Skeletal muscle satellite cell (primary cell): ENCODE results near the gene FNDC10.
"Not testable (repeated sequence)": the region's sequence is repeated elsewhere in the genome, so short reads cannot be mapped to it uniquely, and the experiment has no call there.

Source experiments
- H3K27me3 ChIP-seq: 2 replicates; pipeline ENCODE4 v1.7.0; 2013; ENCODE audit warnings: low read length; ENCODE audit not compliant: control insufficient read depth, insufficient read depth
- H3K36me3 ChIP-seq: 2 replicates; pipeline ENCODE4 v1.7.0; 2013; ENCODE audit warnings: mild to moderate bottlenecking, control low read depth, low read length; ENCODE audit not compliant: insufficient read depth
- H3K4me1 ChIP-seq: 2 replicates; pipeline ENCODE4 v1.7.0; 2013; ENCODE audit warnings: low read length; ENCODE audit not compliant: control insufficient read depth, insufficient read depth
- H3K4me2 ChIP-seq: 2 replicates; pipeline ENCODE4 v1.7.0; 2013; ENCODE audit warnings: mild to moderate bottlenecking, low read length
- H3K4me3 ChIP-seq: 2 replicates; pipeline ENCODE4 v1.7.0; 2013; ENCODE audit warnings: low read length
- H3K9ac ChIP-seq: 2 replicates; pipeline ENCODE4 v1.7.0; 2013; ENCODE audit warnings: mild to moderate bottlenecking, low read depth, low read length, moderate library complexity
- H3K9me3 ChIP-seq: replicated peaks from 2 replicates; pipeline ENCODE4 v1.7.0; 2013; ENCODE audit warnings: mild to moderate bottlenecking, control low read depth, low read length

The FNDC10 gene

DNA sequence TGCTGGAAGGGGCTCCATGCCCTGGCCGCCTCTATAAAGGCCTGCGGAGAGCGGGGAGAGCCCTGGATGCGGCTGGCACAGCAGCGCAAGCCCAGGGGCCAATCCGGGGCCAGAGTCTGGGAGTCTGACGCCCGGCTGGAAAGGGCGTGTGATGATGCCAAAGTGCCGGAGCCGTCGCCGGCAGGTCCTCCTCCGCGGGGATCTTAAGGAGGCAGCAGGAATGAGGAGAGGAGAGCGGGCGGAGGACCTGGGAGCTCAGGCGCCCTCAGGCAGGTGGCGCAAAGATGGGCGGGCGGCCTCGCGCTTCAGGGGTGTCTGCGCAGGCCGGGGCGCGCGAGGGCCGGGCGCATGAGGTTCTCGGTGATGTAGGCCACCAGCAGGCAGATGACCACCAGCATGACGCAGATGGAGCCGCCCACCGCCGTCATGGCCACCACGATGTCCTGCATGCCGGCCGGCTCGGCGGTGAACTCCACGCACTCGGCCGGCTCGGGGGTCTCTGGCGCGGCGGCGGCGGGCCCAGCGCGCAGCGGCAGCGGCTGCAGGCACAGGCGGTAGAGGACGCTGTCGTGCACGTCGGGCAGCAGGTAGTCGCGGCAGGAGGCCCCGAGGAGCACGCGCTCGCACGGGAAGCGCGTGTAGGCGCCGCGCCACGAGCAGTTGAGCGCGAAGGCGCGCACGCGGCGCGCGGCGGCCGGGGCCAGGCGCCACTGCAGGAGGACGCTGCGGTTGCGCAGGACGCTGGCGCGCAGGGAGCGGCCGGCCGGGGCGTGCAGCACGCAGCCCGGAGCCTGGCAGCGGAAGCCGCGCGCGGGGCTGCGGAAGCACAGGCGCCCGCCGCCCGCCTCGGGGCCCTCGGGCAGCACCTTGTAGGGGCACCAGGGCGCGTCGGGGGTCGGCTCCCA, 653 bp downstream of the FNDC10 start:
- Histone ChIP-seq H3K9ac (no peak overlapping the region), H3K36me3 (no peaks in the 10 kb centered on the region), H3K4me2 (peak overlapping the region; percentile 70), H3K4me3 (peak overlapping the region; percentile 57), H3K27me3 (peaks cover 75% of the 10 kb centered on the region), H3K4me1 (peaks cover 8% of the 10 kb centered on the region), H3K9me3 (no peaks in the 10 kb centered on the region)

DNA sequence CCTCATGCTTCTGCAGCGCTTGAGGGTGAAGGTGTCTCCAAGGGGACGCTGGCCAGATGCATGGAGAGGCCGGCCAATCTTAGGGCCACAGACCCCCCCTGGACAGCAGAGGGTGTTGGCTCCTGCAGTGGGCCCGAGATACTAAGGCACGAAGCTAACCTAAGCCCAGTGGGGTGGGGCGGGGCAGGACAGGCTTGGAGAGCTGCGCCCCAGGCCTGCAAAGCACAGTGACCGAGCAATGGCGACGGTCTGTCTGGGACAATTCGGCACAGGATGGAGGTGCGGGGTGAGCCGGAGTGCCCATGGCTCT, 1.3 kb downstream of the FNDC10 start:
- peaks cover 8% of the 10 kb centered on the region for H3K4me1 ChIP-seq
- no peak overlapping the region for H3K9ac ChIP-seq
- H3K9me3 ChIP-seq = no peaks in the 10 kb centered on the region
- no peak overlapping the region for H3K4me3 ChIP-seq
- H3K4me2 ChIP-seq = no peak overlapping the region
- no peaks in the 10 kb centered on the region for H3K36me3 ChIP-seq
- H3K27me3 ChIP-seq = peaks cover 73% of the 10 kb centered on the region

DNA sequence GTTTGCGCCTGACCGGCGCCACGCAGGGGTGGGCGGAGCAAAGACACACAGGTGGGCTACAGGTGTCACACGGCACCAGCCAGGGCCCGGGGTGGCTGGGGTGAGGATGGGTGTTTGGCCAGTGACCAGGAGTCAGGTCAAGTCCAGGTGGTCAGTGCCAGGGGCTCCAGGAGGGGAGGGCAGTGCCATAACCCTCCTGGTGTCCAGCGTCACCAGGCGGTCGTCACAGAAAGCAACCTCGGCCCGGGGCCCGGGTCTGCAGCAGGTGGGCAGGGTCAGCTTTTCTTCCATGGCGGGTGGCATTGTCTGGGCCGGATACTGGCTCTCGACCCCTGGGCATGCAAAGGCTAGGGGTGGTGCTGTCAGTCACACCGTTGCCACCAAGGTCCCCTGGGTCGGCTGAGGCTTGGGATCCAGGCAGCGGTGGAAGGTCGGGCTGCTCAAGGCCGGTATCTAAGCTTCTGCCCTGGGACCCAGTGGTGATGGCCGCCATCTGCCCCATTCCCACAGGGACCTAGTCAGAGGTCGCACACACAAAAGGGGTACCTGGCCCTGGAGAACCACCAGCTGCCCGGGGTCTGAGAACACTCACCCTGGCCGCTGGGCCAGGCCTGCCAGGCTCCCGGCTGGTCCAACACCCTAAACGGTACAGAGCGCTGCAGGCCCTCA, 1.8 kb downstream of the FNDC10 start:
- Histone ChIP-seq H3K9ac (no peak overlapping the region), H3K4me1 (peaks cover 8% of the 10 kb centered on the region), H3K9me3 (no peaks in the 10 kb centered on the region), H3K36me3 (no peaks in the 10 kb centered on the region), H3K27me3 (peaks cover 68% of the 10 kb centered on the region), H3K4me3 (no peak overlapping the region), H3K4me2 (no peak overlapping the region)

DNA sequence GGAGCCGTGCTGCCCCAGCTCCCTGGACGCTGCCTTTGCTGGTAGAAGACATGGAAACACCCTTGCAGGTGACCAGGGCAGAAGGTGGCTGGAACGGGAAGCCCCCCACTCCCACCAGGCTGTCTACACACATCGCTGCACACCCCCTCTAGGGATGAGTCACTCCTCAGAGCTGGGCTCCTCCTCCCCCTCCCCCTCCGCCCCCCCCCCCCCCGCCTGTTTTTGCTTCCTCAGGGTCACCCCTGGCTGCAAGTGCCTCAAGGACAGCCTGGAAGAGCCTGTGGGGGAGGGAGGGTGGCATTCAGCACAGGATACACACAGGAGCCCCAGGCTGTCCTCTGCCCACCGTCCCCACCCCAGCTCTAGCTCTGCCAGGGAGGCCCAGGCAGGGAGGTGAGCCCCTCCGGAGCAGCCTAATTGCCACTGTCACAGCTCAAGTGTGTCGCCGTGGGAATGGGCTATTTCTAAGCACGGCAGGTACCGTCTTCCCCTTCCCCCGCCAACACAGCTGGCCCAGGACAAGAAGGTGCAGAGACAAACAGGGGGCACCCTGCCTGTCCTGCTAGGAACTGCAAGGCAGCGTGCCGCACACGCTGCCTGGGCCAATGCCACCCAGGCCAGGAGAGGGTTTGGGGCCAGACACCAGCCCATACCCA, 2.5 kb downstream of the FNDC10 start:
- Histone ChIP-seq H3K4me1 (peaks cover 8% of the 10 kb centered on the region), H3K4me2 (no peak overlapping the region), H3K4me3 (no peak overlapping the region), H3K9me3 (no peaks in the 10 kb centered on the region), H3K9ac (no peak overlapping the region), H3K27me3 (peaks cover 64% of the 10 kb centered on the region), H3K36me3 (no peaks in the 10 kb centered on the region)

DNA sequence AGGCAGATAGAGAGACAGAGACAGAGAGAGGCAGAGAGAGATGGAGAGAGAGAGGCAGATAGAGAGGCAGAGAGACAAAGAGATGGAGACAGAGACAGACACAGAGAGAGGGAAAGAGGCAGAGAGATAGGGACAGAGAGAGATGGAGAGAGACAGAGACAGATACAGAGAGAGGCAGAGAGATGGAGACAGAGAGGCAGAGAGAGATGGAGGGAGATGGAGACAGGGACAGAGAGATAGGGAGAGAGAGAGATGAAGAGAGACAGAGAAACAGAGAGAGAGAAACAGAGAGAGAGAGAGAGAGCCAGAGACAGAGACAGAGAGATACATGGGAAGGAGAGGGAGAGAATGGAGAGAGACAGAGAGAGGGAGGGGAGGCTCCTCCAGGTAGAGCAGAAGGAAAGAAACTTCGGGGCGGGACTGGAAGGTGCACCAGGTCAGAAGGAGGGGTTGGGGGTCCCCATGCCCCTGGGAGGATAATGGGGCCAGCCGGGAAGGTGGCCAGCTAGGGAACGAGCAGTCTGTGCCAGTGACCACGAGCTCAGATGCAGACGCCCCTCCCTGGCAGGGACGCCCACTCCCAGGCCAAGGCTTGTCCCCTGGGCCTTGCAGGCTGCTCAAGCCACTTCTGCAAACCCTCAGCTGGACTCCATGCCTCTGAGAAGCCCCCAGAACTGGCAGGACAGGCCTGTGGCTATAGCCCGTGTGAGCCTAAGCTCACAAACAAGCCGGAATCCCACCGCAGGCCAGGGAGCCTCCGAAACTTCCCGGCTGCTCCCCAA, 3.3 kb downstream of the FNDC10 start:
- Histone ChIP-seq H3K27me3 (peaks cover 58% of the 10 kb centered on the region), H3K9ac (no peak overlapping the region)

DNA sequence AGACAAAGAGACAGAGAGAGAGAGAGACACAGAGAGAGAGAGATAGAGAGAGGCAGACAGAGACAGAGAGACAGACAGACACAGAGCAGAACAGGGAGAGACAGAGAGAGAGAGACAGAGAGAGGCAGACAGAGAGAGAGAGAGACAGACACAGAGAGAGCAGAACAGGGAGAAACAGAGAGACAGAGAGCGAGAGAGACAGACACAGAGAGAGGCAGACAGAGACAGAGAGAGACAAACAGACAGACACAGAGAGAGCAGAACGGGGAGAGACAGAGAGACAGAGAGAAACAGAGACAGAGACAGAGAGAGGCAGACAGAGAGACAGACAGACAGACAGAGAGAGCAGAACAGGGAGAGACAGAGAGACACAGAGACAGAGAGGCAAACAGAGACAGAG, 4.6 kb downstream of the FNDC10 start:
- H3K36me3 ChIP-seq, H3K4me2 ChIP-seq, H3K9me3 ChIP-seq, H3K4me1 ChIP-seq, H3K9ac ChIP-seq, H3K4me3 ChIP-seq: not testable (repeated sequence)
- H3K27me3 ChIP-seq = peaks cover 46% of the 10 kb centered on the region

More for the DNA sequence above, 3.3 kb downstream of the FNDC10 start:
- no peaks in the 10 kb centered on the region for H3K36me3 ChIP-seq
- H3K4me2 ChIP-seq = no peak overlapping the region
- no peak overlapping the region for H3K4me3 ChIP-seq
- no peaks in the 10 kb centered on the region for H3K9me3 ChIP-seq
- peaks cover 8% of the 10 kb centered on the region for H3K4me1 ChIP-seq

DNA sequence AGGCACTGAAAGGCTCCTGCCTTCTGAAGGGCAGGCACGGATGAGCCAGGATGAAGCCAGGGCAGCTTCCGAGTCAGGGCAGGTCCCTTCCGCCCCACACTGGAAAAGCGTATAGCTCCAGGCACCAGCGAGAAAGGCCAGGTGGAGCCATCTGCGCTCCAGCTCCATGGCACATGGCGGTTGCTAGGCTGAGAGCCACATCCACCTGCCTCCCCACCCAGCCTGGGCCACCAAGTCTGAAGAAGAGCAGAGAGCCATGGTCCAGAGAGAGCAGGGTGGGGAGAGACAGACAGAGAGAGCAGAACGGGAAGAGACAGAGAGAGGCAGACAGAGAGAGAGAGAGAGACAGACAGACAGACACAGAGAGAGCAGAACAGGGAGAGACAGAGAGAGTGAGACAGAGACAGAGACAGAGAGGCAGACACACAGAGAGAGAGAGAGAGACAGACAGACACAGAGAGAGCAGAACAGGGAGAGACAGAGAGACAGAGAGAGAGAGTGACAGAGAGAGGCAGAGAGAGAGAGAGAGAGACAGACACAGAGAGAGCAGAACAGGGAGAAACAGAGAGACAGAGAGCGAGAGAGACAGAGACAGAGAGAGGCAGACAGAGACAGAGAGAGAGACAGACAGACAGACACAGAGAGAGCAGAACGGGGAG, 5.2 kb downstream of the FNDC10 start:
- peaks cover 45% of the 10 kb centered on the region for H3K27me3 ChIP-seq
- no peaks in the 10 kb centered on the region for H3K9me3 ChIP-seq
- no peak overlapping the region for H3K4me2 ChIP-seq
- no peak overlapping the region for H3K4me3 ChIP-seq
- H3K36me3 ChIP-seq = no peaks in the 10 kb centered on the region
- H3K9ac ChIP-seq = no peak overlapping the region
- peaks cover 9% of the 10 kb centered on the region for H3K4me1 ChIP-seq

DNA sequence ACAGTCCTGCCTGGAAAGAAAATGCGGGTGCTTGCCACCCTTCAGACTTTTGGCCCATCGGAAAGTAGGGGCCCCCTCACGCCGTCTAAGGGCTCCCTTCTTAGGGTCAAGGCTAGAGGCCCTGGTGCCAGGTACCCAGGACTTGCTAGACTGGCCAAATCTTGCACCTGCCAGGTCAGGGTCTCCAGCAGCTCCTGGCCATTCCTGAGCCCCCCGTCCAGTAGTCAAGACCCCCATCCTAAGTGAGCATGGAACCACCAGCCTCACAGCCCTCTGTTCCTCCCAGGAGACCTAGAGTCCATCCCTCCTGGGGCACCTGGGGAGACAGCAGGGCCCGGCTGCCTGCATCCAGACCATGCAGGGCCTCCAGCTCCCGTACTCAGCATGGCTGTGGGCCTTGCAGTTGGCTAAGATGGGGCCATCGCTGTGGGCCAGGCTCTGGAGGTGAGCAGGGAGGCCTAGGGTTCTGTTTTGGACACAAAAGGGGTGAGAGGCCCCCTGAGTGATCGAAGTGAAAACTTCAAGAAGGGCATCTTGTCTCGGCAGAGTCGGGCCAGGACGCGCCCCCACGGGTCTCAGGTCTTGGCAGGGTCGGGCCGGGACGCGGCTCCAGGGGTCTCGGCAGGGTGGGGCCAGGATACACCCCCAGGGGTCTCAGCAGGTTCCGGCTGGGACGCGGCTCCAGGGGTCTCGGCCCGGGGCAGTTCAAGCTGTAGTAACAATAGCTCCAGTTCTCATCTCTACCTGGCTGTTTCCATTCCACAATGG, 5.9 kb downstream of the FNDC10 start:
- peaks cover 40% of the 10 kb centered on the region for H3K27me3 ChIP-seq

DNA sequence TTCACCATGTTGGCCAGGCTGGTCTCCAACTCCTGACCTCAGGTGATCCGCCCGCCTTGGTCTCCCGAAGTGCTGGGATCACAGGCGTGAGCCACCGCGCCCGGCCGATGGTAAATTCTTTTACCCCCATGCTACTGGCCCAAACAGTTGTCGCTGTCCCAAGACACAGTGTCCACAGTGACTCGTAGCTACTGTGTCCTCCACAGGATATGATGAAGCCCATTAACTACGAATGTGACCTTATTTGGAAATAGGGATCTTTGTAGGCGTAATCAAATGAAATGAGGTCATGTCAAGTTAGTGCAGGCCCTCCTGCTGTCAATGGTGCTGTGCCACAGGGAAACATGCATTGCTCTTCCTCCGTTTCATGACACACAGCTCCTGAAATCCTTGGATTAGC, 8.5 kb downstream of the FNDC10 start:
- Histone ChIP-seq H3K9me3 (no peaks in the 10 kb centered on the region), H3K27me3 (peaks cover 16% of the 10 kb centered on the region), H3K4me2 (no peak overlapping the region), H3K4me1 (peaks cover 3% of the 10 kb centered on the region), H3K9ac (no peak overlapping the region), H3K36me3 (no peaks in the 10 kb centered on the region), H3K4me3 (no peak overlapping the region)

More for the DNA sequence above, 5.9 kb downstream of the FNDC10 start:
- Histone ChIP-seq H3K4me3 (no peak overlapping the region), H3K9me3 (no peaks in the 10 kb centered on the region), H3K36me3 (no peaks in the 10 kb centered on the region), H3K9ac (no peak overlapping the region), H3K4me1 (peaks cover 9% of the 10 kb centered on the region), H3K4me2 (no peak overlapping the region)

DNA sequence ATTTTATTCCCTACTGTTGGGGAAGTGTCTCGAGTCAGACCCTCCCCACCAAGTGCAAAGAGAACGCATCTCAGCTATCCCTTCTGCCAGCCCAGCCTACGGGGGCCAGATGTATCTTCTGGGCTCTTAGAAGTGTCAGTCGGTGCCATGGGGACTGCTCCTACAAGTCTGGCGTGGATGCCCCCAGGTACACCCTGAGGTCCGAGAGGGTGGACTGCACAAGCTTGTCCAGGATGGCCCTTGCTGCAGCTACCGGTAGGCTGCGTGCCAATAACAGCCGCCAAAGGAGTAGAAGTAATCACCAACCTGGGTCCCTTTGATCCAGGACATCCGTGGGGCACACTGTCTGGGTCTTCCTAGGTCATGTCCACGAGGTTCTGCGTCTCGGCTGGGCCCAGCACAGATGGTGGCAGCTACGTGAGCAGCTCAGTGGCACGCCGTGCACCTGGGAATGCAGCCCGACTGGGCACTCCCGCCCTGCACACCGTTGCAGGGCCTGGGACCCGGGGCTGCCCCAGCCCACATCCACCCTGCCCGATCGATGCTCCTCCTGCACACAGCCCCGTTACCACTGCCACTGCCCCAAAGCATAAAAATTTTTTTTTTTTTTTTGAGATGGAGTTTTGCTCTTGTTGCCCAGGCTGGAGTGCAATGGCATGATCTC, 16.5 kb downstream of the FNDC10 start:
- Histone ChIP-seq H3K4me2 (no peak overlapping the region), H3K27me3 (peaks cover 35% of the 10 kb centered on the region), H3K36me3 (no peaks in the 10 kb centered on the region), H3K4me3 (no peak overlapping the region), H3K9me3 (no peaks in the 10 kb centered on the region), H3K4me1 (no peaks in the 10 kb centered on the region), H3K9ac (no peak overlapping the region)
